ENCODE results near the gene KLHL3.

Gene KLHL3

DNA sequence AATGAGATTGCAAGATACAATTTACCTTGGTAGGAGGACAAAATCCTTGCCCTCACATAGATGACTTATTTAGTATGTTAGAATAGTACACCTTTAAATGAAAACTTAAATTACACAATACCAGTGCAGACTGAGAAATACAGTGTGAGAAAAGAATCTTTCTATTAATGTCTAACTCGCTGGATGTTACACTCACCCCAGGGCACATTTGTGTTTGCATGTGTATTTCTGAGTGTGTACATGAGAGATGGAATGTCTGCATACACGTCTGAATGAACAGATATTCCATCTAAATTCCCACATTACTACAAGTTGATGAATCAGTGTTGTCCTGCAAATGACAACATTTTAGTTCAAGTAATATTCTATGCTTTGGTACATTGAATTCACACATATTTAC is 99.8 kb downstream of the KLHL3 start:
- Histone ChIP-seq H3K27ac (replicated peaks; ENCODE audit: low read length) (no peak overlapping the region), H3K4me1 (ENCODE audit: control insufficient read depth in 2 of 2, insufficient read depth in 1 of 2, low read depth in 1 of 2, low read length in 2 of 2) (peaks cover 7 to 8% of the 10 kb centered on the region in 2 donors), H3K9me3 (replicated peaks in 1 of 2; ENCODE audit: control insufficient read depth in 2 of 2, insufficient read depth in 1 of 2, low read depth in 1 of 2, low read length in 2 of 2) (peaks cover 8% of the 10 kb centered on the region in 2 donors), H3K9ac (ENCODE audit: low read depth, low read length, poor library complexity) (no peak overlapping the region), H2AFZ (ENCODE audit: low read length) (no peak overlapping the region), H2BK120ac (ENCODE audit: low read depth, low read length) (no peak overlapping the region), H2AK5ac (ENCODE audit: low read depth, low read length) (no peak overlapping the region), H3K23ac (ENCODE audit: low read depth, low read length, poor library complexity) (no peak overlapping the region), H3K18ac (ENCODE audit: low read length) (no peak overlapping the region), H3K4me2 (ENCODE audit: insufficient read depth, low read length, poor library complexity, severe bottlenecking) (no peak overlapping the region), H3K79me1 (ENCODE audit: low read depth, low read length) (no peaks in the 10 kb centered on the region), H2BK15ac (ENCODE audit: low read length) (no peak overlapping the region), H3K14ac (ENCODE audit: low read length) (no peak overlapping the region), H3K4me3 (ENCODE audit: low read length in 2 of 2) (no peak overlapping the region), H3K36me3 (replicated peaks in 1 of 2; ENCODE audit: control insufficient read depth in 2 of 2, insufficient read depth in 2 of 2, low read length in 2 of 2) (peaks cover 0 to 9% of the 10 kb centered on the region in 2 donors), H3K27me3 (ENCODE audit: control insufficient read depth in 3 of 3, insufficient read depth in 3 of 3, low read depth in 1 of 3, low read length in 3 of 3) (no peaks in the 10 kb centered on the region), H2BK5ac (ENCODE audit: low read length) (no peak overlapping the region), H2BK12ac (ENCODE audit: low read length) (no peak overlapping the region), H4K8ac (ENCODE audit: low read depth, low read length) (no peak overlapping the region), H4K91ac (ENCODE audit: low read depth, low read length, poor library complexity) (no peak overlapping the region), H3K4ac (ENCODE audit: low read length) (no peak overlapping the region)
- WGBS, 2 donors (ENCODE audit: extremely low coverage in 2 of 2, insufficient read length in 2 of 2, insufficient replicate concordance in 1 of 2), result no CpG with 5 or more reads among the region's 2 CpGs
- no peak for DNase-seq (ENCODE audit: low spot score)

DNA sequence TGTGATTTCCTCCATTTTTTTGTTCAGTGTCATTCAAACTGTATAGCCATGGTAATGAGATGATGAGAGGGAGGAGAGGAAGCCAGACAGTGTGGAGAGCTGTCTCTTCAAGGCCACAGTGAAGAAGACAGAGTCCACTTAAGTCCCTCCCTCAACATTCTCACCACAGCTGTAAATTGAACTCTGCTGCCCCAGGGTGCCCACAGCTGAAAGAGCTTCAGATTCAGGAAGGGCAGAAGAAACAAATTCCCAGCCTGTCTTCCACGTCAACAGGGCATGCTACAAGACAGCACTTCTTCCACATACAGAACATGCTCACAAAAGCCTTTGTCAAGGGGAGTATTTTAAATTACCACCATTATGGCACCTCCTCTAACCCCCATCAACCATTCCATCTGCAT is 100.4 kb downstream of the KLHL3 start:
- Histone ChIP-seq H3K27me3 (ENCODE audit: control insufficient read depth in 3 of 3, insufficient read depth in 3 of 3, low read depth in 1 of 3, low read length in 3 of 3) (no peaks in the 10 kb centered on the region), H3K27ac (replicated peaks; ENCODE audit: low read length) (no peak overlapping the region), H2BK15ac (ENCODE audit: low read length) (no peak overlapping the region), H4K8ac (ENCODE audit: low read depth, low read length) (no peak overlapping the region), H2BK5ac (ENCODE audit: low read length) (no peak overlapping the region), H3K4me2 (ENCODE audit: insufficient read depth, low read length, poor library complexity, severe bottlenecking) (no peak overlapping the region), H3K9me3 (replicated peaks in 1 of 2; ENCODE audit: control insufficient read depth in 2 of 2, insufficient read depth in 1 of 2, low read depth in 1 of 2, low read length in 2 of 2) (peaks cover 8% of the 10 kb centered on the region in 2 donors), H3K4me3 (ENCODE audit: low read length in 2 of 2) (no peak overlapping the region), H3K4ac (ENCODE audit: low read length) (no peak overlapping the region), H2AFZ (ENCODE audit: low read length) (no peak overlapping the region), H3K9ac (ENCODE audit: low read depth, low read length, poor library complexity) (no peak overlapping the region), H2BK120ac (ENCODE audit: low read depth, low read length) (no peak overlapping the region), H3K14ac (ENCODE audit: low read length) (no peak overlapping the region), H4K91ac (ENCODE audit: low read depth, low read length, poor library complexity) (no peak overlapping the region), H2AK5ac (ENCODE audit: low read depth, low read length) (no peak overlapping the region), H3K79me1 (ENCODE audit: low read depth, low read length) (no peaks in the 10 kb centered on the region), H3K23ac (ENCODE audit: low read depth, low read length, poor library complexity) (no peak overlapping the region), H3K36me3 (replicated peaks in 1 of 2; ENCODE audit: control insufficient read depth in 2 of 2, insufficient read depth in 2 of 2, low read length in 2 of 2) (peaks cover 0 to 9% of the 10 kb centered on the region in 2 donors), H2BK12ac (ENCODE audit: low read length) (no peak overlapping the region), H3K4me1 (ENCODE audit: control insufficient read depth in 2 of 2, insufficient read depth in 1 of 2, low read depth in 1 of 2, low read length in 2 of 2) (peaks cover 7 to 12% of the 10 kb centered on the region in 2 donors), H3K18ac (ENCODE audit: low read length) (no peak overlapping the region)
- no CpG with 5 or more reads among the region's 1 CpG for WGBS, 2 donors (ENCODE audit: extremely low coverage in 2 of 2, insufficient read length in 2 of 2, insufficient replicate concordance in 1 of 2)
- DNase-seq (ENCODE audit: low spot score), result no peak

DNA sequence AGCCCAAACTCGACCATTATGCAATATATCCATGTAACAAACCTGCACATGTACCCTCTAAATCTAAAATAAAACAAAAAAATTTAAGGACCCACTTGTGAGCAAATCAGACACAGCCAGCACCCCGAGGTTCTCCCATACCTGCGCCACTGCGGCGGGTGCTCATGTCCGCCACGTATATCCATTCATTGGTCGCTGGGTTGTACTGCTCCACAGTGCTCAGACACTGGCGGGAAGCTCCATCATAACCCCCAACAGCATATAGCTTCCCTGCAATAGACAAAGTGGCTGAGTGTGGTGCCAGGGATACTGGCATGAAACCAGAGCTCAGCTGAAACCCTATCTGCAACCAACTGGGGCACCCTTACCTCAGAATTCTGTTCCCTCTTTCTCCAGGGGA is 102.0 kb downstream of the KLHL3 start:
- Histone ChIP-seq H3K9me3 (replicated peaks in 1 of 2; ENCODE audit: control insufficient read depth in 2 of 2, insufficient read depth in 1 of 2, low read depth in 1 of 2, low read length in 2 of 2) (peaks cover 7 to 8% of the 10 kb centered on the region in 2 donors), H3K27me3 (ENCODE audit: control insufficient read depth in 3 of 3, insufficient read depth in 3 of 3, low read depth in 1 of 3, low read length in 3 of 3) (no peaks in the 10 kb centered on the region), H3K36me3 (replicated peaks in 1 of 2; ENCODE audit: control insufficient read depth in 2 of 2, insufficient read depth in 2 of 2, low read length in 2 of 2) (peaks cover 0 to 7% of the 10 kb centered on the region in 2 donors), H3K4ac (ENCODE audit: low read length) (no peak overlapping the region), H4K8ac (ENCODE audit: low read depth, low read length) (no peak overlapping the region), H3K4me2 (ENCODE audit: insufficient read depth, low read length, poor library complexity, severe bottlenecking) (no peak overlapping the region), H2BK5ac (ENCODE audit: low read length) (no peak overlapping the region), H2AFZ (ENCODE audit: low read length) (no peak overlapping the region), H3K14ac (ENCODE audit: low read length) (no peak overlapping the region), H2BK15ac (ENCODE audit: low read length) (no peak overlapping the region), H2BK12ac (ENCODE audit: low read length) (no peak overlapping the region), H2BK120ac (ENCODE audit: low read depth, low read length) (no peak overlapping the region), H3K18ac (ENCODE audit: low read length) (no peak overlapping the region), H2AK5ac (ENCODE audit: low read depth, low read length) (no peak overlapping the region), H3K9ac (ENCODE audit: low read depth, low read length, poor library complexity) (no peak overlapping the region), H4K91ac (ENCODE audit: low read depth, low read length, poor library complexity) (no peak overlapping the region), H3K27ac (replicated peaks; ENCODE audit: low read length) (no peak overlapping the region), H3K23ac (ENCODE audit: low read depth, low read length, poor library complexity) (no peak overlapping the region), H3K4me3 (ENCODE audit: low read length in 2 of 2) (no peak overlapping the region), H3K79me1 (ENCODE audit: low read depth, low read length) (no peaks in the 10 kb centered on the region), H3K4me1 (ENCODE audit: control insufficient read depth in 2 of 2, insufficient read depth in 1 of 2, low read depth in 1 of 2, low read length in 2 of 2) (peaks cover 10 to 21% of the 10 kb centered on the region in 2 donors)
- no CpG with 5 or more reads among the region's 9 CpGs for WGBS, 2 donors (ENCODE audit: extremely low coverage in 2 of 2, insufficient read length in 2 of 2, insufficient replicate concordance in 1 of 2)
- no peak for DNase-seq (ENCODE audit: low spot score)

DNA sequence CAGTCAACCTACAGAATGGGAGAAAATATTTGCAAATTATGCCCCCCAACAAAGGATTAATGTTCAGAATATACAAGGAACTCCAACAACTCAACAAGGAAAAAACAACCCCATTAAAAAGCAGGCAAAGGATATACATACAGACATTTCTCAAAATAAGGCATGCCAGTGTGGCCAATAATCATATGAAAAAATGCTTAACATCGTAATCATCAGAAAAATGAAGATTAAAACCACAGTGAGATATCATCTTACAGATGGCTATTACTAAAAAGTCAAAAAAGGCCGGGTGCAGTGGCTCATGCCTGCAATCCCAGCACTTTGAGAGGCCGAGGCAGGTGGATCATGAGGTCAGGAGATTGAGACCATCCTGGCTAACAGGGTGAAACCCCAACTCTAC is 103.2 kb downstream of the KLHL3 start:
- no CpG with 5 or more reads among the region's 3 CpGs for WGBS, 2 donors (ENCODE audit: extremely low coverage in 2 of 2, insufficient read length in 2 of 2, insufficient replicate concordance in 1 of 2)
- no peak overlapping the region for H2BK5ac ChIP-seq (ENCODE audit: low read length)

More for the DNA sequence above, 103.2 kb downstream of the KLHL3 start:
- Histone ChIP-seq H3K14ac (ENCODE audit: low read length) (no peak overlapping the region), H3K36me3 (replicated peaks in 1 of 2; ENCODE audit: control insufficient read depth in 2 of 2, insufficient read depth in 2 of 2, low read length in 2 of 2) (peaks cover 0 to 6% of the 10 kb centered on the region in 2 donors), H2BK120ac (ENCODE audit: low read depth, low read length) (no peak overlapping the region), H3K79me1 (ENCODE audit: low read depth, low read length) (no peaks in the 10 kb centered on the region), H3K27ac (replicated peaks; ENCODE audit: low read length) (no peak overlapping the region), H3K4ac (ENCODE audit: low read length) (no peak overlapping the region), H2AK5ac (ENCODE audit: low read depth, low read length) (no peak overlapping the region), H3K4me2 (ENCODE audit: insufficient read depth, low read length, poor library complexity, severe bottlenecking) (no peak overlapping the region), H3K9ac (ENCODE audit: low read depth, low read length, poor library complexity) (no peak overlapping the region), H3K4me1 (ENCODE audit: control insufficient read depth in 2 of 2, insufficient read depth in 1 of 2, low read depth in 1 of 2, low read length in 2 of 2) (peaks cover 10 to 21% of the 10 kb centered on the region in 2 donors), H3K18ac (ENCODE audit: low read length) (no peak overlapping the region), H4K8ac (ENCODE audit: low read depth, low read length) (no peak overlapping the region), H3K27me3 (ENCODE audit: control insufficient read depth in 3 of 3, insufficient read depth in 3 of 3, low read depth in 1 of 3, low read length in 3 of 3) (no peaks in the 10 kb centered on the region), H3K23ac (ENCODE audit: low read depth, low read length, poor library complexity) (no peak overlapping the region), H3K9me3 (replicated peaks in 1 of 2; ENCODE audit: control insufficient read depth in 2 of 2, insufficient read depth in 1 of 2, low read depth in 1 of 2, low read length in 2 of 2) (peaks cover 3 to 7% of the 10 kb centered on the region in 2 donors), H2BK15ac (ENCODE audit: low read length) (no peak overlapping the region), H4K91ac (ENCODE audit: low read depth, low read length, poor library complexity) (no peak overlapping the region), H3K4me3 (ENCODE audit: low read length in 2 of 2) (no peak overlapping the region), H2BK12ac (ENCODE audit: low read length) (no peak overlapping the region), H2AFZ (ENCODE audit: low read length) (no peak overlapping the region)
- DNase-seq (ENCODE audit: low spot score), result no peak

Measured in neuronal stem cell (in vitro differentiated cells).